DMS53 treated with DMSO at 0.1 percent for 48 hours (cell line): Measurements from ENCODE around the gene TBC1D9.

Source experiments
- DNase-seq: peaks from one replicate; lab custom pipeline; 2025; ENCODE audit not compliant: unreplicated experiment; lab: John Stamatoyannopoulos, UW

The TBC1D9 gene

GRCh38 chr4:140626661-140627376, 129.4 kb downstream of the TBC1D9 start:
- no peak for DNase-seq

- DNase-seq, result no peak
These were observed 133.7 kb downstream of the TBC1D9 start for GRCh38 chr4:140622333-140622958.

GRCh38 chr4:140621161-140621560, 135.0 kb downstream of the TBC1D9 start:
- no peak for DNase-seq

- DNase-seq, result no peak
These were observed 138.5 kb downstream of the TBC1D9 start for GRCh38 chr4:140617499-140618248.

GRCh38 chr4:140615451-140615850, 140.7 kb downstream of the TBC1D9 start:
- DNase-seq, result no peak

- no peak for DNase-seq
These were observed 143.8 kb downstream of the TBC1D9 start for GRCh38 chr4:140612357-140612756.

GRCh38 chr4:140611854-140612253, 144.3 kb downstream of the TBC1D9 start:
- DNase-seq, result no peak

GRCh38 chr4:140609548-140610425, 146.4 kb downstream of the TBC1D9 start:
- peak; percentile 41 for DNase-seq

GRCh38 chr4:140607852-140608251, 148.3 kb downstream of the TBC1D9 start:
- no peak for DNase-seq

GRCh38 chr4:140604544-140604943, 151.6 kb downstream of the TBC1D9 start:
- no peak for DNase-seq

GRCh38 chr4:140603286-140603685, 152.9 kb downstream of the TBC1D9 start:
- no peak for DNase-seq

GRCh38 chr4:140602714-140603113, 153.5 kb downstream of the TBC1D9 start:
- no peak for DNase-seq

- no peak for DNase-seq
These were observed 155.8 kb downstream of the TBC1D9 start for GRCh38 chr4:140600408-140600807.

GRCh38 chr4:140595065-140595464, 161.1 kb downstream of the TBC1D9 start:
- peak; percentile 67 for DNase-seq

GRCh38 chr4:140584439-140584838, 171.7 kb downstream of the TBC1D9 start:
- no peak for DNase-seq

GRCh38 chr4:140581078-140581477, 175.1 kb downstream of the TBC1D9 start:
- no peak for DNase-seq

GRCh38 chr4:140579278-140579677, 176.9 kb downstream of the TBC1D9 start:
- DNase-seq, result no peak

- no peak for DNase-seq
These were observed 180.7 kb downstream of the TBC1D9 start for GRCh38 chr4:140575489-140575888.

GRCh38 chr4:140571620-140572019, 184.6 kb downstream of the TBC1D9 start:
- no peak for DNase-seq
